Tibial artery (tissue), 4 donors: ENCODE results near the gene PPFIBP2.

Source experiments
- DNase-seq, 2 donors: peaks; one replicate each; pipeline ENCODE4 v3.0.0-alpha.2; 2019
- H3K27ac ChIP-seq, 2 donors: fragments of 200-600 bp; sonication (generic) in 1 of 2; 1 replicate in 1 of 2; 2 replicates in 1 of 2; pipeline ENCODE4 v1.5.1; 2018 to 2019; ENCODE audit warnings: mild to moderate bottlenecking in 1 of 2
- H3K27me3 ChIP-seq, 2 donors: fragments of 200-600 bp; sonication (generic) in 1 of 2; one replicate each; pipeline versions ENCODE4 v1.5.1 to v1.6.0; 2016 to 2019
- H3K36me3 ChIP-seq, 3 donors: fragments of 200-600 bp; sonication (generic) in 2 of 3; one replicate each; pipeline ENCODE4 v1.5.1; 2016 to 2019; ENCODE audit warnings: mild to moderate bottlenecking in 2 of 3
- H3K4me1 ChIP-seq, 4 donors: fragments of 200-600 bp; sonication (generic) in 2 of 4; 1 replicate in 3 of 4; 2 replicates in 1 of 4; pipeline ENCODE4 v1.5.1; 2016 to 2019
- H3K4me3 ChIP-seq, 2 donors: fragments of 200-600 bp; sonication (generic) in 1 of 2; 1 replicate in 1 of 2; 2 replicates in 1 of 2; pipeline ENCODE4 v1.5.1; 2018 to 2019; ENCODE audit warnings: mild to moderate bottlenecking in 2 of 2
- H3K9me3 ChIP-seq, 3 donors: fragments of 200-600 bp; sonication (generic) in 1 of 3; one replicate each; pipeline ENCODE4 v1.5.1; 2016 to 2019
- intact Hi-C: fragments of 100-400 bp; cut with DNase I; formaldehyde crosslinking; loops from one replicate; pipeline ENCODE4 v1.15.0; 2023; ENCODE audit warnings: low total_unique reads
- TF ChIP-seq, protein P1 (sequence below), 2 experiments: fragments of 200-600 bp in 1 of 2; fragments of 450-650 bp in 1 of 2; IDR thresholded peaks; one replicate each; pipeline ENCODE4 v1.5.1; 2017 to 2019; ENCODE audit warnings: antibody characterized with exemption in 2 of 2, mild to moderate bottlenecking in 1 of 2, moderate library complexity in 1 of 2

The PPFIBP2 gene

DNA sequence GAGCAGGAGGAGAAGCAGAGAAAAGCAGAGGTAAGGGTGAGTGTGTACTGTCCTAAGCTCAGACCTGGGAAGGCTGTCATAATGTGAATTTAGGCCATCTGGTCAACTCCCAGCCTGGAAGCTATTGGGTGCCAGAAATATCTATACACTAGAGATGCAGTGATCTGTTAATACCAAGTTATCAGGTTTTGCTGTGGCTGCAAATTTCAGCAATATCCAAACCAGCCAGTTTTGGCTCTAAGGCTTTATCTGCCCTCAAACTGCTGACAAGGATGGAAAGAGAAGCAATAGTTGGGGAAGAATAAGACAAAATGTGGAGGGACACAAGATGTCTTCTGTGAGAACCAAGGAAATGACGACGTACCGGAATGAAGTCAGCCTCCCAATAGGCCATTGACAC lies 96.6 kb downstream of the PPFIBP2 start:
- H3K4me3 ChIP-seq = no peak overlapping the region
- intact Hi-C loops = no loop called here
- no peaks in the 10 kb centered on the region for H3K9me3 ChIP-seq
- no peak for DNase-seq
- no peaks in the 10 kb centered on the region for H3K27me3 ChIP-seq
- H3K4me1 ChIP-seq = peaks cover 0 to 20% (median 13%) of the 10 kb centered on the region in 4 donors
- no peak overlapping the region for H3K27ac ChIP-seq
- H3K36me3 ChIP-seq = peaks cover 0 to 15% (median 5%) of the 10 kb centered on the region in 3 donors
- TF ChIP-seq, protein P1, sequence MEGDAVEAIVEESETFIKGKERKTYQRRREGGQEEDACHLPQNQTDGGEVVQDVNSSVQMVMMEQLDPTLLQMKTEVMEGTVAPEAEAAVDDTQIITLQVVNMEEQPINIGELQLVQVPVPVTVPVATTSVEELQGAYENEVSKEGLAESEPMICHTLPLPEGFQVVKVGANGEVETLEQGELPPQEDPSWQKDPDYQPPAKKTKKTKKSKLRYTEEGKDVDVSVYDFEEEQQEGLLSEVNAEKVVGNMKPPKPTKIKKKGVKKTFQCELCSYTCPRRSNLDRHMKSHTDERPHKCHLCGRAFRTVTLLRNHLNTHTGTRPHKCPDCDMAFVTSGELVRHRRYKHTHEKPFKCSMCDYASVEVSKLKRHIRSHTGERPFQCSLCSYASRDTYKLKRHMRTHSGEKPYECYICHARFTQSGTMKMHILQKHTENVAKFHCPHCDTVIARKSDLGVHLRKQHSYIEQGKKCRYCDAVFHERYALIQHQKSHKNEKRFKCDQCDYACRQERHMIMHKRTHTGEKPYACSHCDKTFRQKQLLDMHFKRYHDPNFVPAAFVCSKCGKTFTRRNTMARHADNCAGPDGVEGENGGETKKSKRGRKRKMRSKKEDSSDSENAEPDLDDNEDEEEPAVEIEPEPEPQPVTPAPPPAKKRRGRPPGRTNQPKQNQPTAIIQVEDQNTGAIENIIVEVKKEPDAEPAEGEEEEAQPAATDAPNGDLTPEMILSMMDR (IDR thresholded peaks at IDR 0.05) = no peak

DNA sequence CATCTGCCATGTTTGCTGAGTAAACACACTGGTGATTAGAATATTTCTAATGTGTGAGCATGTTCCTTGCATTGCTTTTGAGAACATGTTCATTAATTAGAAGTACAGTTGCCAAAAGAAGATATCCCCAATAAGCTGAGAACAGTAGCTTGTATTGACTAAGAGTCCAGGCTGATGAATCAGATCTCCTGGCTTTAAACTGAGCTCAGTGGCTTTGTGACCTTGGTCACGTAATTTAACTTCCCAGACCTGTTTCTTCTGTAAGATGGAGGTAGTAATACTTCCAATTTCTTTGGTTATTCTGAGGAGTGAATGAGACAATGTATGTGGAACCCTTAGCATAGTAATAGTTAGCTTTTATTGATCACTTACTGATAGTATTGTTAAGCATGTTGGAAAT lies 97.6 kb downstream of the PPFIBP2 start:
- DNase-seq = no peak
- Histone ChIP-seq H3K4me3 (no peak overlapping the region), H3K27me3 (no peaks in the 10 kb centered on the region), H3K4me1 (peaks cover 0 to 20% (median 12%) of the 10 kb centered on the region in 4 donors), H3K36me3 (peaks cover 0 to 22% (median 5%) of the 10 kb centered on the region in 3 donors), H3K27ac (no peak overlapping the region), H3K9me3 (no peaks in the 10 kb centered on the region)
- intact Hi-C loops = no loop called here
- TF ChIP-seq, protein P1 (IDR thresholded peaks at IDR 0.05) = no peak

DNA sequence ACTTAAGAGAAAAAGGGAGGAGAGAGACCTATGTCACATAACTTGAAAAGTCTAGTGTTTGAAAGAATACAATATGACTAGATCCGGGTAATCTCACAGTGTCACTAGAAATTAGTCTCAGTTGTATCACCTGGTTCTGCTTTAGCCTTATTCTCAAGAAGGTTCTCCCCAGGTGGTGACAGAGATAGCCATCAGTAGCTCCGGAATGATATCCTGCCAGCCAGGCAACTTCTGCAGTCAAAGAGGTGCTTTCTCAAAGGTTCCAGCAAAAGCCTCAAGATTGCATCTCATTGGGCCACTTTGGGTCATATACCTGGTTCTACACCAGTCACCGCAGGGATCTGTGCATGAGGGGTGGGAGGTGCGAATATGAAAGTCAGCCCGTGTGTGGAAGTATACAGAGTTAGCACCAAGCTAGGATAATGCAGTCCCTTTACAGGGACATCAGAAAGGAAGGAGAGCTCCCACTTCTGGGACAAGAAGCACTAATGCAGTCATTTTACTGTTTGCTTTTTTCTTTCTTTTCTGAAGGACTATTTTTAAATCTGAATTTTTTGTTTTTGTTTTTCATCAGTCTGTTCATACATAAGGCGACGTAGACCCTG lies 98.4 kb downstream of the PPFIBP2 start:
- Histone ChIP-seq H3K4me3 (no peak overlapping the region), H3K4me1 (peaks cover 0 to 20% (median 12%) of the 10 kb centered on the region in 4 donors)

DNA sequence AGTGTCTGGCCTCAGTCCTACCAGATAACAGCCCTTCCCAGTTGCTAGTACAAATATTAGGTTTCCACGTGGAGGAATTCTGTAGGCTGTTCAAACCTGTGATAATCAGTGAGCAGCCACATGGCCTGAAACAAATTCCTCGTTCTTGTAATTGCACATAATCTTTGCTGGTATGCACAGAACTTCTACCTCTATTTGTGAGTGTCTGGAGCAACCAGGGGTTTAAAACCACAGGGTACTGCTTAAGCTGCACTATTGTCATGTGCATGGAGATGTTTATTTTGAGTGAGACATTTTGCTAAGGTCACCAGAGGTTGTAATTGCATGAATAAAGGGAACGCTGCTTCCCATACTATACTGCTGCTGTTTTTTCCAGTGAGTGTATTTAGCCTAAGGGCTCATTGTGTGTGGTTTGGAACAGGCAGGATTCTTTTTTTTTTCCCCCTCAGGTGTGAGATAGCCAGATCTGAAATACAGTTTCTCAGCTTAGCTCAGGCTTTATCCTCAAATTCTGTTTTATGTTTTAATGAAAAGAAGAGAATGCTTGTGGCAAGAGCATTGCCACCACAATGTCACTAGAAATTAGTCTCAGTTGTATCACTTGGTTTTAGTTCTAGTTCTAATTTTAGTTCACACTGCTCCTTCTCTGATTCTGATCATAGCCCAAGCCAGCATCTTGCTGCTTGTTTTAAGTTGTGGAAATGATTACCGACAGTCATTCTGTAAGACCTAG lies 99.0 kb downstream of the PPFIBP2 start:
- Histone ChIP-seq H3K4me1 (peaks cover 0 to 20% (median 12%) of the 10 kb centered on the region in 4 donors), H3K27ac (peak overlapping the region in 1 of 2 donors; percentile 31), H3K9me3 (no peaks in the 10 kb centered on the region), H3K27me3 (no peaks in the 10 kb centered on the region), H3K4me3 (no peak overlapping the region), H3K36me3 (peaks cover 4 to 33% (median 11%) of the 10 kb centered on the region in 3 donors)
- no peak for DNase-seq
- intact Hi-C loops = no loop called here
- TF ChIP-seq, protein P1 (IDR thresholded peaks at IDR 0.05) = no peak

More for the DNA sequence above, 98.4 kb downstream of the PPFIBP2 start:
- H3K27ac ChIP-seq = no peak overlapping the region
- no peaks in the 10 kb centered on the region for H3K9me3 ChIP-seq
- TF ChIP-seq, protein P1 (IDR thresholded peaks at IDR 0.05) = no peak
- peaks cover 1 to 29% (median 10%) of the 10 kb centered on the region in 3 donors for H3K36me3 ChIP-seq
- no peak for DNase-seq
- H3K27me3 ChIP-seq = no peaks in the 10 kb centered on the region
- intact Hi-C loops = no loop called here

DNA sequence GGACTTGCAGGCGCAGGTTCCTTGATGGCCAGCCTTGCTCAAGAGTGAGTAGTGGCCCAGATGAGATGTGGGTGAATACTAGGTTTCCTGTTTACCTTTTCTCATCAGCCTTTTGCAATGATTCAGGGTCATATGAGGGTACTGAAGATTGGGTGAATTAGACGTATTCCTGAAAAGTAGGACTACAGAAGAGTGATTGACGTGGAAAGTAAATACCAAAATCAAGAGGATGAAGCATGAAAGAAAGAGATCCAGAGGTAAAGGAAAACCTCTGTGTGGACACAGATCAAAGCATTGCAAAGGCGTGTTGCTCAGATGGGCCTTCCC lies 99.6 kb downstream of the PPFIBP2 start:
- no peak for DNase-seq
- TF ChIP-seq, protein P1 (IDR thresholded peaks at IDR 0.05) = no peak
- Histone ChIP-seq H3K27ac (peak overlapping the region in 1 of 2 donors; percentile 31), H3K27me3 (no peaks in the 10 kb centered on the region), H3K4me1 (peaks cover 0 to 20% (median 12%) of the 10 kb centered on the region in 4 donors), H3K36me3 (peaks cover 4 to 39% (median 11%) of the 10 kb centered on the region in 3 donors), H3K9me3 (no peaks in the 10 kb centered on the region), H3K4me3 (no peak overlapping the region)
- intact Hi-C loops = no loop called here
